H1 (cell line): Measurements from ENCODE around the gene APPL2. TPM values are rescaled to one million over a fixed set of nuclear protein-coding genes. Genes with fewer than 3 reads are reported as not detected.

Experiments
- CTBP2 ChIP-seq: IDR thresholded peaks from 2 replicates; pipeline ENCODE4 v1.7.0; 2011; ENCODE audit warnings: borderline replicate concordance, mild to moderate bottlenecking, moderate library complexity, mixed read lengths, low read length; ENCODE audit not compliant: insufficient read depth, insufficient read length
- NANOG ChIP-seq: IDR thresholded peaks from 2 replicates; pipeline ENCODE4 v1.6.1; 2011; ENCODE audit warnings: low read length, low read depth, mild to moderate bottlenecking, inconsistent platforms; ENCODE audit not compliant: insufficient read depth, poor library complexity, severe bottlenecking
- POLR2AphosphoS5 ChIP-seq: IDR thresholded peaks from 2 replicates; pipeline ENCODE4 v1.6.1; 2011; ENCODE audit warnings: low read depth, low read length
- RXRA ChIP-seq: IDR thresholded peaks from 2 replicates; pipeline ENCODE4 v1.6.1; 2011; ENCODE audit warnings: low read depth, mild to moderate bottlenecking, low read length, moderate library complexity; ENCODE audit not compliant: insufficient read depth
- SP1 ChIP-seq: IDR thresholded peaks from 2 replicates; pipeline ENCODE4 v1.6.1; 2011; ENCODE audit warnings: low read depth, low read length
- polyA plus RNA-seq, 7 experiments: library from polyadenylated mRNA; depleted of rRNA in 3 of 7; stranded (reverse) in 5 of 7; unstranded in 2 of 7; fragments of >200 nt in 5 of 7; fragments of 200-250 nt in 2 of 7; gene quantifications; 1 replicate in 5 of 7; 2 replicates in 1 of 7; 4 replicates in 1 of 7; pipeline versions ENCODE4 v1.2.1 to v1.2.3, GENCODE V29; 2011 to 2013; ENCODE audit warnings: missing spikeins in 2 of 7, mixed read lengths in 2 of 7
- total RNA-seq: library from RNA; stranded (reverse); fragmentation: NEBNext Ultra II Directional; extraction: Animal tissue kit (Norgen Biotek cat#: 25700); gene quantifications from 2 replicates; pipeline ENCODE4 v1.2.1, GENCODE V29; 2021
- TF ChIP-seq, protein P1 (sequence below): IDR thresholded peaks from 2 replicates; pipeline ENCODE4 v1.6.1; 2011; ENCODE audit warnings: low read depth, mild to moderate bottlenecking, low read length; ENCODE audit not compliant: insufficient read depth
- TF ChIP-seq, protein P2 (sequence below), 3 experiments: IDR thresholded peaks; 1 replicate in 2 of 3; 2 replicates in 1 of 3; pipeline versions ENCODE4 v1.5.1 to v1.6.1; 2011; ENCODE audit warnings: low read length in 3 of 3, mild to moderate bottlenecking in 3 of 3, inconsistent platforms in 2 of 3, low read depth in 1 of 3, moderate library complexity in 1 of 3; ENCODE audit not compliant: insufficient read depth in 1 of 3; ENCODE audit errors: control extremely low read depth in 1 of 3

Gene APPL2
- total and polyA plus RNA-seq, 2 of the 8 experiments (the other 6 are each of a cell fraction or from before 2014, with no cell fraction given): 8.9 to 22.9 TPM

DNA sequence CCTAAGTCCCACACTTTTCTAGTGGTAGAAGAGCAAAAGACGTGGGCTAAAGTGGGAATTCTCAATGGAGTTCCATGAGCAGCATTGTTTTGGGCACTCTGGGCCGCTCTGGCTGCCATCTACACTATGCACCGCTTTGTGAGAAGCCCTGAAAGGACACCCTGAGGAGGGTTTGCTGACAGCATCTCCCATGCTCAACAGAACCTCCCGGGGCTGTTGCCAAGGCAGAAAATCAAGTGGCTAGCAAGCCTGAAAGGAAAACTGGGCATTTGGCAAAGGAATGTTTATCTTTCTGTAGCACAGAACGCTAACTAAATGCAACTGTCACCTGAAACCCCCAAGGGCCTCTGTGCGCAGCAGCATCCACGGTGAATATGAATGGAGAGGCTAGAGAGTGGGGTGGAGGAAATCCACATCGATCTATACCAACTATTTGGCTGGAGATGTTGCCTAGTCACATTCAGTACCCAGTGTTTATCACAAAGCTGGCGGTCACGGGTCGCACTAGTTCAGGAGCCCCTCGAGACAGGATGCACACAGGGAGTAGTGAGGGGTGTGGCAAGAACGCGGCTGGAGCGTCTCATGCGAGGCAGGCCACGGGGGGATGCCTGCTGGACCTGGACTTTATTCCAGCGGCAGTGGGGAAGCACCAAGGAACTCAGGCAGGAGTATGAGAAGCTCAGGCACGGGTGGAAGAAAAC, 14.2 kb downstream of the APPL2 start (continued):
- TF ChIP-seq, protein P1, sequence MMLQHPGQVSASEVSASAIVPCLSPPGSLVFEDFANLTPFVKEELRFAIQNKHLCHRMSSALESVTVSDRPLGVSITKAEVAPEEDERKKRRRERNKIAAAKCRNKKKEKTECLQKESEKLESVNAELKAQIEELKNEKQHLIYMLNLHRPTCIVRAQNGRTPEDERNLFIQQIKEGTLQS: no peak
- no peak for TF ChIP-seq POLR2AphosphoS5
- TF ChIP-seq, protein P2, sequence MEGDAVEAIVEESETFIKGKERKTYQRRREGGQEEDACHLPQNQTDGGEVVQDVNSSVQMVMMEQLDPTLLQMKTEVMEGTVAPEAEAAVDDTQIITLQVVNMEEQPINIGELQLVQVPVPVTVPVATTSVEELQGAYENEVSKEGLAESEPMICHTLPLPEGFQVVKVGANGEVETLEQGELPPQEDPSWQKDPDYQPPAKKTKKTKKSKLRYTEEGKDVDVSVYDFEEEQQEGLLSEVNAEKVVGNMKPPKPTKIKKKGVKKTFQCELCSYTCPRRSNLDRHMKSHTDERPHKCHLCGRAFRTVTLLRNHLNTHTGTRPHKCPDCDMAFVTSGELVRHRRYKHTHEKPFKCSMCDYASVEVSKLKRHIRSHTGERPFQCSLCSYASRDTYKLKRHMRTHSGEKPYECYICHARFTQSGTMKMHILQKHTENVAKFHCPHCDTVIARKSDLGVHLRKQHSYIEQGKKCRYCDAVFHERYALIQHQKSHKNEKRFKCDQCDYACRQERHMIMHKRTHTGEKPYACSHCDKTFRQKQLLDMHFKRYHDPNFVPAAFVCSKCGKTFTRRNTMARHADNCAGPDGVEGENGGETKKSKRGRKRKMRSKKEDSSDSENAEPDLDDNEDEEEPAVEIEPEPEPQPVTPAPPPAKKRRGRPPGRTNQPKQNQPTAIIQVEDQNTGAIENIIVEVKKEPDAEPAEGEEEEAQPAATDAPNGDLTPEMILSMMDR (IDR thresholded peaks at IDR 0.05; ENCODE audit: control extremely low read depth in 1 of 3, insufficient read depth in 1 of 3, low read depth in 1 of 3, low read length in 3 of 3): no peak
- TF ChIP-seq SP1: no peak
- no peak for TF ChIP-seq NANOG
- TF ChIP-seq CTBP2: no peak
- TF ChIP-seq RXRA: no peak
